OCI-LY7 (cell line): Measurements from ENCODE around the gene SPDL1.

Source experiments
- CTCF ChIP-seq: fragments of 200-600 bp; sonication (generic); conservative IDR thresholded peaks from 2 replicates; pipeline ENCODE4 v1.5.1; 2014; ENCODE audit warnings: mild to moderate bottlenecking, antibody characterized with exemption, low read length, moderate library complexity, mixed read lengths
- EZH2phosphoT487 ChIP-seq: fragments of 200-600 bp; sonication (generic); IDR thresholded peaks from 2 replicates; pipeline ENCODE4 v1.6.1; 2018; ENCODE audit warnings: low read depth, borderline replicate concordance, mild to moderate bottlenecking, mixed run types, antibody characterized with exemption, low read length, moderate library complexity, mixed read lengths

GRCh38 chr5:169606279-169606678 is 22.7 kb downstream of the SPDL1 start:
- TF ChIP-seq CTCF (no peak), EZH2phosphoT487 (no peak)
